ENCODE measurements around the gene SIRPG.
"Not testable (repeated sequence)": the region's sequence is repeated elsewhere in the genome, so short reads cannot be mapped to it uniquely, and the experiment has no call there.

SIRPG gene

GRCh38 chr20:1672728-1673127 is 15.1 kb upstream of the SIRPG start:
- no peak for DNase-seq (ENCODE audit: low read depth in 4 of 4, low spot score in 1 of 4)

- no peak for DNase-seq (ENCODE audit: low read depth in 4 of 4, low spot score in 1 of 4)
These were observed 14.5 kb upstream of the SIRPG start for GRCh38 chr20:1671891-1672669.

DNA sequence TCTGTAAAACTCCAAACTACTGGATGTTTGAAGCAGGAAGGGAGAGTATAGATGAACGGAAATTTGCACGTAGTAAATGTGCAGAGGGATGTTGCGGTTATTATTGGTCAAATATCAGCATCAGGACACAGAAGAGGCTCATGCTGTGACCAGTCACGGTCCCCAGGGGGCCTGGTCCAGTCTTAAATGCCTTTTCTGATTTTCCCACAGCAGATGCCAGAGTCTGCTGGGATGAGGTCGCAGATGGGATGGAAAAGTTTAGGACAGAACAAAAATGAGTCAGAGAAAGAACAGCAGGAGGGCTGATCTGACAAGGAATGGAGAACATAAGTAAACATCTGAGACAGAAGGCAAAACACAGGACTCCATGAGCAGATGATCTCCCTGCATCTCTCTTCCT is 11.7 kb upstream of the SIRPG start:
- no peak for DNase-seq (ENCODE audit: low read depth in 4 of 4, low spot score in 1 of 4)

- no peak for DNase-seq (ENCODE audit: low read depth in 4 of 4, low spot score in 1 of 4)
These were observed 10.0 kb upstream of the SIRPG start for GRCh38 chr20:1667502-1668085.

DNA sequence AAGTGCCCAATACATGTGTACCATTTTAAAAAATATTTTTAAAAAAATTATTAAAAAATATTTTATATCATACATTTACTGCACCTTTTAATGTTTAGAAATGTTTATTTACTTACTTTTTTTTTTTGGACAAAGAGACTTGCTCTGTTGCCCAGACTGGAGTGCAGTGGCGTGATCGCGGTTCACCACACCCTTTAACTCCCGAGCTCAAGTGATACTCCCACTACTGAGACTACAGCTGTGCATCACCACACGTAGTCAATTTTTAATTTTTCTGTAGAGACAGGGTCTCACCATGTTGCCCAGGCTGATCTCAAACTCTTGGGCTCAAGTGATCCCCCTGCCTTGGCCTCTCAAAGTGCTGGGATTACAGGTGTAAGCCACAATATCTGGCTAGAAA is 9.2 kb upstream of the SIRPG start:
- DNase-seq (ENCODE audit: low read depth in 4 of 4, low spot score in 1 of 4) = no peak

GRCh38 chr20:1665345-1665744 is 7.8 kb upstream of the SIRPG start:
- DNase-seq (ENCODE audit: low read depth in 4 of 4, low spot score in 1 of 4) = no peak

GRCh38 chr20:1664911-1665310 is 7.3 kb upstream of the SIRPG start:
- DNase-seq (ENCODE audit: low read depth in 4 of 4, low spot score in 1 of 4) = peak in 2 of 4 experiments; percentile 45 to 55

- no peak for DNase-seq (ENCODE audit: low read depth in 4 of 4, low spot score in 1 of 4)
These were observed 6.3 kb upstream of the SIRPG start for GRCh38 chr20:1663917-1664316.

DNA sequence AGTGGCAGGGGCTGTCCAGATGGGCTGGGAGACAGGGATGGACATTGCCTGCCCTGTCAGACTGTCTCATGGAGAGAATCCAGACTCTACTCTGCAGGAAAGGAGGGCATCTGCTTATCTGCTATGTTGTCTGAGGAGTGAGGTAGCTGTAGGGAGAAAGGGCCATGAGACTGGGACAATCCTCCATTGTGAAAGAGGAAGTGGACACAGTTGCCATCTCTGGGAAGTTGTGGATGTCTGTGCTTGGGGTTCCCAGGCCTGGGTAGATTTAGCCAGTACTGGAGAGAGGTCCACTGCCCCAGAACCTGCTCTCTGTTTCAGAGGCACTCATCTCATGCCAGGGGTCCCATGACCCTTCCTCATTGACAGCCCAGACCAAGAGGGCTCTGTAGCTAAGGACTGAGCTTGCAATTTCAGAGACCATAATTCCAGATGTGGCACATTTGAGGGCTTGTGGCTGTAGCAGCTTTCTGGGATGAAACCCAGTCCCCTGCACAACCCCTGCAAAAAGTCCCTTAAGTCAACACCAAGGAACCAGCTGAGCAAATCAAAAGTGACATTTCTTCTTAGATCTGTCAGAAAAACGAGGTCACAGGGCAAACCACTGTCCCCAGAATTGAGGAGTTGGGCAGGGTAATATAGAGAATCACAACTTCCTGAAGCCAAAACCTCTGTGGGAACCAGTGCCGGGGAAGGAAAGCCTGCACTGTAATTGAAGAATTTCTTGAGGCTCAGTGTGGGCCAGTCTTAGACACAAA is 4.1 kb upstream of the SIRPG start:
- no peak for DNase-seq (ENCODE audit: low read depth in 4 of 4, low spot score in 1 of 4)

- DNase-seq (ENCODE audit: low read depth in 4 of 4, low spot score in 1 of 4) = no peak
These were observed 2.7 kb upstream of the SIRPG start for GRCh38 chr20:1660246-1660645.

DNA sequence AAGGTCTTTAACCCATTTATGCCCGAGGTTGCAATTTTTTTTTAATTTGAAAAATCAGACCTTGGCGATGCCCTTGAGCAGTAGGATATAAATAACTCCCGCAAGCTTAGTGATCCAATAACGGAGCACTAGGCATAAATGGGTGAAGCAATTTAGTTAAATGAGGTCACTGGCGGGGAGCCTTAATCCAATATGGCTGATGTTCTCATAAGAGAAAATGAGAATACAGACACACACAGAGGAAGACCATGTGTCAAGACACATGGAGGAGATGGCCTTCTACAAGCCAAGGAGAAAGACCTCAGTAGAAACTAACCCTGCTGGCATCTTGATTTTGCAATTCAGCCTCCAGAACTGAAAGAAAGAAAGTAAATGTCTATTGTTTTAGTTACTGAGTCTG is 735 bp downstream of the SIRPG start:
- DNase-seq (ENCODE audit: low read depth in 4 of 4, low spot score in 1 of 4) = no peak

DNA sequence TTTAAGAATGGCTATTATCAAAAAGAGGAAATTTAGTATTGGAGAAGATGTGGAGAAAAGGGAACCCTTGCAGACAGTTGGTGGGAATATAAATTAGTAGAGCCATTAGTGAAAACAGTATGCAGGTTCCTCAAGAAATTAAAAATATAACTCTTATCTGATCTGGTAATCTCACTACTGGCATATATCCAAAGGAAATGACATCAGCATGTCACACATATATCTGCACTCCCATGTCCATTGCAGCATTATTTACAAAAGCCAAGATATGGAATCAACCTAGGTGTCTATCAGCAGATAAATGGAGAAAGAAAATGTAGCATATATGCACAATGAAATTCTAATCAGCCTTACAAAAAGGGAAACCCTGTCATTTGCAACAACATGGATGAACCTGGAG is 2.6 kb downstream of the SIRPG start:
- DNase-seq (ENCODE audit: low read depth in 4 of 4, low spot score in 1 of 4) = no peak

GRCh38 chr20:1652960-1653359 is 4.6 kb downstream of the SIRPG start:
- no peak for DNase-seq (ENCODE audit: low read depth in 4 of 4, low spot score in 1 of 4)

GRCh38 chr20:1652104-1652503 is 5.5 kb downstream of the SIRPG start:
- DNase-seq (ENCODE audit: low read depth in 4 of 4, low spot score in 1 of 4) = no peak

DNA sequence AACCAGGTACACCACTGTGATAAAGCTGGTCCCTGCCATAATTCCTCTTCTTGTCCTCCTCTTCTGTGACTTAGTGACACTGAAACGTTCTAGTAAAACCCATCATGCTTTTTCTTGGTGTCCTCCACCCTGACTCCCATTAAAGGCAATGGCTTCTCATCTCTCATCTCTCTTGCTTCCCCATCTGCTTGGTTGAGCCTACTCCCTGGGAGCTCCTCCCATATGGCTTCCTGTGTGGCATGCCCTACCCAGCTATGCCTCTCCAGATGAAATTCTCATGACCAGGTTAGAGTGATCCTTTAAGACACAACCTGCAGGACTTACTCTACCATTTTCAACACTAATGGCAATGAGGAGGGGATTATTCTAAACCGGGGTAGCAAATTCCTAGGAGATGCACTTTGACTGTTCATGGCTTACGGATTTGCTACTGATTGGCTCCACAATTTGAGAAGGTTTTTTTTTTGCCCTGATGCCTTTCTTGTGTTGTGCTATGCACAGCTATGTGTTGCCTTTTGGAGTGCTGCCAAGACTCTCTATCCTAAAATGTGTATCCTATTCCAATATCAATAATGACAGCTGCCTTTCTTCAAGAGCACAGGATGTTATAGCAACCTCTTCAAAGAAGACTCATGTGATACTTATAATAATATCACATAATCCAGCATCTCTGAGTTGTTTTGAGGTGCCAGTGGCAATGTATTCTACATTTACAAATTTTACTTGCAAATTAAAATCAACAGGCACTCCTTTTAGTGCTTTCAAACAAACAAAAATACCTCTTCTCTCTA is 6.1 kb downstream of the SIRPG start:
- DNase-seq (ENCODE audit: low read depth in 4 of 4, low spot score in 1 of 4) = no peak

DNA sequence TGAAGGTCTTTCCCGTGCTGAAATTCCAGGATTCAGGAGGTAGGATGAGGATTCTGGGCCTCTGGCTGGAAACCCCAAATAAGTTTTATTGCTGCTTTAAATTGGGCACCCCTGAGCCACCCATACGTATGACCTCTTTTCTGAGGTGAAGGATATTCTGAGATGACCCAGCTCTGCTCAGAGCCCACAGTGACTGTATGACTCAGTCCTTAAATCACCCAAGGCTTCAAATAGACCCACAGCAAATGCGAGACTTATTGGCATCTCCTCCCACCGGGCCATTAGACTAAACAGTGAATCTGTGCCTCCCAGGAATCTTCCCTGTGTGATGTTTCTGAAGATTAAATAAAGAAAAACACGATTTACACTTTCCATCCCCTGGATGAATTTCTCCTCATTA is 9.5 kb downstream of the SIRPG start:
- no peak for DNase-seq (ENCODE audit: low read depth in 4 of 4, low spot score in 1 of 4)

DNA sequence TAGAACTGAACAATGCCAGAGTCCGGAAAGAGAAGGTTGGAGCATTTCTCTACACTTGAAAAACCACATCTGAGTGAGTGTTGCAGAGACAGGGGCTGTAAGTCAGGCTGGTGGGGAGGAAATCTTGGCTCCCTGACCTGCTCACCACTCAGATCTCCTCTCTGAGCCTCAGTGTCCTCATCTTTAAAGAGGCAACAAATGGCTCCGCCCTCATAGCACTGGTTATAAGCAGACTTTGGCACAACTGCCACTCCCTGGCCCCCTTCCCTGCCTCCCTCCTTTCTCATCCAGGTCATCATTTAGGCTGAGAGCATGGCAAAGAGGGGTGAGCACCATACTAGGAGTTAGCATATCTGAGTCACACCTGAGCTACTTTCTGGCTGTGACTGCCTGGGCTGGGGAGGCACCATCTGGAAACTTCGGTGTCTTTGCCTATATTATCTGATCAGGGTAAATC is 10.6 kb downstream of the SIRPG start:
- DNase-seq (ENCODE audit: low read depth in 4 of 4, low spot score in 1 of 4) = peak in 1 of 4 experiments; percentile 38

- DNase-seq (ENCODE audit: low read depth in 4 of 4, low spot score in 1 of 4) = no peak
These were observed 13.2 kb downstream of the SIRPG start for GRCh38 chr20:1644101-1644962.

GRCh38 chr20:1638643-1639042 is 18.9 kb downstream of the SIRPG start:
- DNase-seq (ENCODE audit: low read depth in 4 of 4, low spot score in 1 of 4) = not testable (repeated sequence)

GRCh38 chr20:1637755-1638154 is 19.8 kb downstream of the SIRPG start:
- no peak for DNase-seq (ENCODE audit: low read depth in 4 of 4, low spot score in 1 of 4)
